IPS DF 19.7 (cell line): Measurements from ENCODE around the gene GLRX3.
"Not testable (repeated sequence)": the region's sequence is repeated elsewhere in the genome, so short reads cannot be mapped to it uniquely, and the experiment has no call there.

Source experiments
- DNase-seq: peaks from one replicate; pipeline ENCODE4 v3.0.0-alpha.2; 2013; ENCODE audit warnings: low read depth, low spot score

Gene GLRX3

GRCh38 chr10:130136226-130137089, at the start of gene GLRX3:
Gene GLRX3 (plus strand): TSS chr10:130136391. CDS start chr10:130136421, 30 bp downstream.
- DNase-seq, result no peak

GRCh38 chr10:130090565-130090964, 45.6 kb upstream of the GLRX3 start:
- DNase-seq, result not testable (repeated sequence)

DNA sequence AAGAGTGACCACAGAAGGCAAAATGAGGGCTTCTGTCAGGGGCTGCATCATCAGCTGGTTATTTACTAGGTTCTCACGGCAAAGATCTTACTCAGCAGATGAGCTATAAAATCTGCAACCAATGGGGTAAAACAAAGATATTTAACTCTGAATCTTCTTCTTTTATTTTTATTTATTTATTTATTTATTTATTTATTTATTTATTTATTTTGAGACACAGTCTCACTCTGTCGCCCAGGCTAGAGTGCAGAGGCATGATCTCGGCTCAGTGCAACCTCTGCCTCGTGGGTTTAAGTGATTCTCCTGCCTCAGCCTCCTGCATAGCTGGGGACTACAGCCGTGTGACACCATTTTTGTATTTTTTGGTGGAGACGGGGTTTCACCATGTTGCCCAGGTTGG, 36.8 kb upstream of the GLRX3 start:
- no peak for DNase-seq

GRCh38 chr10:130105724-130106123, 30.5 kb upstream of the GLRX3 start:
- peak; percentile 65 for DNase-seq

GRCh38 chr10:130108146-130108545, 28.0 kb upstream of the GLRX3 start:
- DNase-seq, result not testable (repeated sequence)

GRCh38 chr10:130108934-130109604, 27.1 kb upstream of the GLRX3 start:
- no peak for DNase-seq

DNA sequence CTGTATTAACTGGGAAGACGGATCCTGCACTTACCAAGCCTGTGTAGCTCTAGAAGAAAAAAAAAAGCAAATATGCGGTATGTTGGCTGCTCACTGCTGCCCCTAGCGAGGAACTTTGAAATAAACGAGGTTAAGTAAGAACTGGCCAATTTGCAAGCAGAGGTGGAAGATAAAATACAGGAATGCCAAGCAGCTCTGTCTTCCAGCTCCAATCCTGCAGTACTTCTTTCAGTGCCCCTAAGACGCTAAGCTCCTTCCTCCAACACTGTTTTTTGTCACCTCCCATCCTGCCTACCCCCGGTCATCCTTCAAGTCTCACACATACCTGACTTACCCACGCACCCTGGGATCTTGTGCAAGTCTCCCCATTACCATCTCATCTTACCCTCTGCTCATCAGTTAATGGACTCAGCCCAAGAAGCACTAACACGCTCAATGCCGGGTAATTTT, 26.4 kb upstream of the GLRX3 start:
- peak; percentile 38 for DNase-seq

DNA sequence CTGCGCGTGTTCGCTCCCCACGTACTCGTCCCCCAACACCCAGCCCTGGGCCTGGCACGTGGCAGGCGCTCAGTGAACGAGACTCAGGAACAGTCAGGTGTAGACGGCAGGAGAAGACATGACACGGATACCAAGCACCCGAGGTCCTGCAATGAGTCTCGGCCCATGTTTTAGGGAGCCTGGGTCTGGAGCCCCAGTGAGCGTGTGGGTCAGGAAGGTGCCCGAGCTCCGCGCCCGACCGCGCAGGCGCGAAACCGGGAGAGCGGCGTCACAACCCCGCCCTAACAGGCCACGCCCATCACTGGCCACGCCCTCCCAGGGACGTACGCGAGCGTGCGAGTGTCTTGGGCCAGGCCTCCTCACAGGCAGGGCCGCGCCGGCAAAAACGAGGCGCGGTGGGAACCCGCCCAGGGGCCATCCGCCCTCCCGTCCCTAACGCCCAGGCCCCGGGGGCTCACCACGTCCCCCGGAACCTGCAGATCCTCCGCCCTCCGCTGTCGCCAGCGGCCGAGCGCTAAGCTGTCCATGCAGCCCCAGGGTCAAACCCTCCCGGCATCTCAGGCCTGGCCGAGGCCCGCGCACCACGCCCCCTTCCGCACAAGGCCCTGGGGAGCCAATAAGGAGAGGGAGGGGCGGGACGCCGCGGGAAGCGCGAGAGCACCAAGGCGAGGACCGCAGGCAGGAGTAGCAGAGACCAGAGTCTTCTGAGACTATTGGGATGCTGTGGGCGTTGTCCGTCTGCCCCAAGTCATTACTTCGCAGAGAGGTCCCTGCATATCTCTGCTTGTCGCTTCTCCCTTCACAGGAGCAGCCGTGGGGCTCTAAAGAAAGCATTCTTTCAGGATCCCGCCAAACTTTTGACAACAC, 25.7 kb upstream of the GLRX3 start, which contains the start of gene C10orf143:
Gene C10orf143 (minus strand): TSS at position 585 of the 867 bp plus-strand sequence. CDS start 58 bp downstream, at position 527.
- peak; percentile 80 for DNase-seq

GRCh38 chr10:130111113-130111851, 24.9 kb upstream of the GLRX3 start:
- DNase-seq, result peak; percentile 90

DNA sequence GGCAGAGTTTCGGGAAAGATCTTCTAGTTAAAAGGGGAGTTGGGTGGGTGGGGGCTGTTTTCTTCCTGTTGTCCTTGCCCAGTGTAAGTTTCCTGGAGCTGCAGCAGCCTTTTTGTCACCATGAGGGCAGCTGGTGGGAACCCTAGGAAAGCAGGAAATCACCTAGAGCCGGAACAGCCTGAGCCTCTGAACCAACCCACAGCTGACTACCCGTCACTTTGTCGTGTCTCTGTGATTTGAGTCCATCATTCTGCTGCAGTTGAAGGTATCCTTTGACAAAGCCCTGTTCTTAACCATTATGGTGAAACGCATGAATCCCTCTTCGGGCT, 24.4 kb upstream of the GLRX3 start:
- DNase-seq, result no peak

- no peak for DNase-seq
Measured at GRCh38 chr10:130112821-130113220, 23.4 kb upstream of the GLRX3 start.

DNA sequence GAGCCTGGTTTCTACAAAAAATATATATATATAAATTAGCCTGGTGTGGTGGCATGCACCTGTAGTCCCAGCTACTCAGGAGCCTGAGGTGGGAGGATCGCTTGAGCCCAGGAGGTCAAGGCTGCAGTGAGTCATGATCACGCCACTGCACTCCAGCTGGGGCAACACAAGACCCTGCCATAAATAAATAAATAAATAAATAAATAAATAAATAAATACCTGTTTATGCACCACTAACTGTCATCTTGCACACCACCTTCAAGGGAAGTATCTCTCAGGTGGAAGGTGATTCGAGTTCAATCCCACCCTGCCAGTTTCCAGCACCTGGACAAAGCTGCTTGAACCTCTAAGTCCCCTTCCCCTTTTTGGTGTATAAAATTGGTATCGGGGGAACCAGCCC, 19.2 kb upstream of the GLRX3 start:
- not testable (repeated sequence) for DNase-seq

GRCh38 chr10:130117535-130117934, 18.7 kb upstream of the GLRX3 start:
- DNase-seq, result not testable (repeated sequence)

DNA sequence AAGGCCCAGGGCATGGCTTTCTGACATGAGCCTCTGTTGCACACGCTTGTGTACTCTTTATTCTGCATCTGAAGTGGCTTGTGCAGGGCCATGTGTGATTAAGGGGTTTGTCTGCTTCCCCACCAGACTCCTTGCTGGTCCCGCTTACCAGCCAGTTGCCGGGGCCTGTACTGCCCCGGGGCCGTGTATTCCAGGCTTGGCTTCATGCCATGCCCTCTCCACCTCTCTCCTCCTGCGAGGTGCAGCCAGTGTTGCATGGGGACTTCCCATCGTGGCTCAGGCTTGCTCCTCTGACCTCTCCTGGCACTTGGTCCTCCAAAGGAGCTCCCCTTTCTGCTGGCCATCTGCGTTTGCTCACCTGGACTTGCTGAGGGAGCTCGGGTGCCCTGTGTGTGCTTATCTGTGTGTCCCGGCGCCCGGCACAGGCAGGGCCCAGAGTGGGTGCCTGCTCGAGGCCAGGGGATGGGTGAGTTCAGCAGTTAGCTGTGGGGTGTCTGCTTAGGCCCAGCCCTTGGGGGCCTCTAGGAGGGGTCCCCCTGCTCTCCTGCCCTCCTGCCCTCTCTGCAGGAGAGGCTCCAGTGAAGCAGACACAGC, 14.6 kb upstream of the GLRX3 start:
- no peak for DNase-seq

DNA sequence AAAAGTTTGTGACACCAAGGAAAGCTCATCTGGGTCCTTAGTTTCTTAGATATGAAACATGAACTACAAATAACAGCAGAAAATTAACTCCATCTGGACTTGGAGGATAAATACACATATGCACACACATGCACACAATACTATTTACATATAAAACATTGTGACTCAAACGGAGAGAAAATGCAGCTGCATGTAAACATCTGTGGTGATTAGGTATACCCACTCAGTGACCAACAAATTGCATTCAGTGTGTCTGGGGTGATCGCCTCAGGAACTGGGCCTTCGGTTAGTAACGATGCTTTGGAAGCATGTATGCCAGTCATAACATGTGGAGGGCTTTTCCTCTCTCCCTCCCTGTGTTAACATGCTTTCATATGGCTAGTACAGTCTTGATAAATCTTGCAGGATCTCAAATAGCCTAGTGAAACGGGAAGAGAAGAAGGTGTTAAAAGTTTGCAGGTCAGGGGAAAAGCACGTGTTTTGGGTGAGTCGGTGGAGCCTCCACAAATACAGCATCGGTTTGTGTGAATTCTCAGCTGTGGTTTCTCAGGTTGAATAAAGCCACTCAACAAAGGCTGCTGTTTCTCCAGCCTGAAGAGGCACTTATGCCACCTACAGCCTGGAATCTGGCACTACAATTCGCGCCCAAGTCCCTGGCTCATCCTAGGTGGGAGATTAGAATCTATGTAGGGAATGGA, 8.7 kb upstream of the GLRX3 start:
- no peak for DNase-seq

DNA sequence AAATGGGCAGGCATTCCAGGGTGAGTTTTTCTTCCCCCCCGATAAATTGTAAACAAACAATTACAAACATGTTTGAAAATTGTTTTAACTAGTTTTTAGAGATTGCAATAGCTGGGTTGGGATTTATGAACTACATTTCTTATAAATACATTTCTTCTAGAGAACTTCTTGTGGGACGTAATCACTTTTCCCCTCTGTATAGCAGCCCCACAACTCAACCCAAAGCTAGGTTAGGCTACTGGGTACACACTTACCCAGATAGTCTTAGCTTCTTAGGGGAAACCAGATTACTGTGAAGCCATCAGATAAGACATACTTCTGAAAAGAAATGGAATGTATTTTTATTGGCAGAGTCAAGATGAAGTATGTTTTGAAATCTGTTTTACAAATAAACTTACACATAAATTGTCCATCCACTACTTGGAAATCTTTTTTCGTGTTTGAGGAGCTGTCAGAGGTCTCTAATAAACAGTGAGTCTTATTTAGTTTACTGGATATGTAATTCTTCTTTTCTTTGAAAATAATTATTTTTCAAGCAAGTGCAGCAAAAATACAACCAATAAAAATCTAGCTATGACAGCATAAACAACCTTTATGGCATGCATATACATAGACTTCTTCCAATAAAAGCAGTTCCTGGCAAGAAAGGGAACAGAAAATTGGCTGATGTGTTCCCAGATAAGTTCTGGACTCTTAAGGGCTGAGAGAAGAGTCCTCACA, 8.0 kb upstream of the GLRX3 start:
- DNase-seq, result no peak

DNA sequence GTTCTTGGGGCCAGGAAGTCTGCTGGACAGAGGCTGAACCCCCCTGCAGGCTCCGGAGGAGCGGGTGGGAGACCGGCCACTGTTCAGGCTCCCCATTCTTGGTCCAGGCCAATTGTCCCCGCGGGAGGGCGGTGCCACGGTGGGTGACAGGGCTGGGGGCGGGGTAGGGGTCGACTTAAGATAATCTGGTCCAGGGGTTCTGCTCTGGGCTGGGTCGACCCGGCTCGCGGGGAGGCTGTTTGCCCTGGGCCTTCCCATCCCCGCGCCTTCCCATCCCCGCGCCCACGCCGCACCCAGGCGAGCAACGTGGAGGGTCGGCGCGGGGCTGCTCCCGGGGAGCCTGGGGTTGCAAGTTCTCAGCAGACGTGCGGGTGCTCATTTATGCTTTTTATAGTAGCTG, 7.3 kb upstream of the GLRX3 start:
- no peak for DNase-seq

DNA sequence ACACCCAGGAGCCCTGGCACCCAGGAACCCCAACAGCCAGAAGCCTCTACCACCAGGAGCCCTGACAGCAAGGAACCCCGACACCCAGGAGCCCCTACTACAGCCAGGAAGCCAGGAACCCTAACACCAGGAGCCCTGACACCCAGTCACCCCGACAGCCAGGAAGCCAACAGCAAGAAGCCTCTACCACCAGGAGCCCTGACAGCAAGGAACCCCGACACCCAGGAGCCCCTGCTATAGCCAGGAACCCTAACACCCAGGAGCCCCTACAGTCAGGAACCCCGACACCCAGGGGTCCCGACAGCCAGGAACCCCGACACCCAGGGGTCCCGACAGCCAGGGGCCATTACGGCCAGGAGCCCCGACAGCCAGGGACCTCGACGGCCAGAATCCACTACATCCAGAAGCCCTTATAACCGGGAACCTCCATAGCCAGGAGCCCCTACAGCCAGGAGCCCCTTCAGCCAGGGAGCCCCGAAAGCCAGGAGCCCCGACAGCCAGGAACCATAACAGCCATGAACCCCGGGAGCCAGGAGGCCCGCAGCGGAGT, 440 bp upstream of the GLRX3 start:
- DNase-seq, result no peak

GRCh38 chr10:130137090-130137448, 878 bp downstream of the GLRX3 start:
- no peak for DNase-seq
